T-cell (primary cell): ENCODE results near the gene IVL. TPM values are rescaled to one million over a fixed set of nuclear protein-coding genes. Genes with fewer than 3 reads are reported as not detected.

Source experiments
- ATAC-seq, 4 experiments: fragments of 200-7000 bp in 3 of 4; fragments of 150-1000 bp in 1 of 4; cut with Tn5 transposase; replicated peaks in 1 of 4; 1 replicate in 3 of 4; 2 replicates in 1 of 4; pipeline ENCODE4 v1.10.0; 2021; ENCODE audit warnings: moderate library complexity in 3 of 4, mild to moderate bottlenecking in 2 of 4, moderate number of reproducible peaks in 1 of 4
- CTCF ChIA-PET, 2 donors: fragments of 300-600 bp; sonication (Branson Sonifier 250); formaldehyde crosslinking; loops; one replicate each; lab custom pipeline; 2022; ENCODE audit warnings: antibody characterized with exemption in 2 of 2; lab: Charles Lee
- POLR2A ChIA-PET, 2 donors: fragments of 300-600 bp; sonication (Branson Sonifier 250); formaldehyde crosslinking; loops; one replicate each; lab custom pipeline; 2022; ENCODE audit warnings: antibody characterized with exemption in 2 of 2; lab: Charles Lee
- DNase-seq, 35 experiments: peaks; one replicate each; pipeline versions ENCODE4 v3.0.0 to v3.0.0-alpha.2; 2013 to 2023
- H3K27ac ChIP-seq: one replicate; pipeline ENCODE4 v1.5.1; 2013; ENCODE audit warnings: low read length
- H3K27me3 ChIP-seq, 2 experiments: replicated peaks in 1 of 2; 1 replicate in 1 of 2; 2 replicates in 1 of 2; pipeline versions ENCODE4 v1.6.1 to v1.7.0; 2013; ENCODE audit warnings: low read length in 1 of 2, mixed read lengths in 1 of 2; ENCODE audit not compliant: control insufficient read depth in 2 of 2, insufficient read depth in 2 of 2; ENCODE audit errors: extremely low read depth in 1 of 2
- H3K36me3 ChIP-seq, 2 donors: 1 replicate in 1 of 2; 2 replicates in 1 of 2; pipeline versions ENCODE4 v1.6.1 to v1.7.0; 2013; ENCODE audit warnings: low read length in 1 of 2; ENCODE audit not compliant: control insufficient read depth in 2 of 2, insufficient read depth in 1 of 2; ENCODE audit errors: extremely low read depth in 1 of 2
- H3K4me1 ChIP-seq, 2 experiments: 1 replicate in 1 of 2; 2 replicates in 1 of 2; pipeline versions ENCODE4 v1.6.1 to v1.7.0; 2013; ENCODE audit warnings: low read length in 2 of 2, mixed read lengths in 1 of 2; ENCODE audit not compliant: insufficient read depth in 2 of 2, control insufficient read depth in 1 of 2; ENCODE audit errors: extremely low read depth in 1 of 2
- H3K4me3 ChIP-seq, 2 donors: 1 replicate in 1 of 2; 2 replicates in 1 of 2; pipeline versions ENCODE4 v1.5.1 to v1.7.0; 2013; ENCODE audit warnings: mild to moderate bottlenecking in 2 of 2, low read length in 1 of 2, moderate library complexity in 1 of 2; ENCODE audit not compliant: control insufficient read depth in 1 of 2; ENCODE audit errors: extremely low read depth in 1 of 2
- H3K9me3 ChIP-seq: 2 replicates; pipeline ENCODE4 v1.7.0; 2013
- H3K27ac Mint-ChIP-seq, 2 donors: one replicate each; pipeline ENCODE4 v1.8.0; 2020 to 2021; ENCODE audit warnings: mild to moderate bottlenecking in 2 of 2, mixed read lengths in 2 of 2
- H3K27me3 Mint-ChIP-seq, 2 donors: one replicate each; pipeline ENCODE4 v1.8.0; 2021 to 2022; ENCODE audit warnings: mixed read lengths in 2 of 2
- H3K36me3 Mint-ChIP-seq: one replicate; pipeline ENCODE4 v1.8.0; 2021; ENCODE audit warnings: mixed read lengths
- H3K4me1 Mint-ChIP-seq, 3 donors: one replicate each; pipeline ENCODE4 v1.8.0; 2020 to 2022; ENCODE audit warnings: mixed read lengths in 3 of 3, mild to moderate bottlenecking in 1 of 3
- H3K4me3 Mint-ChIP-seq, 3 donors: one replicate each; pipeline ENCODE4 v1.8.0; 2020 to 2022; ENCODE audit warnings: mild to moderate bottlenecking in 3 of 3, mixed read lengths in 3 of 3, moderate library complexity in 3 of 3
- H3K9me3 Mint-ChIP-seq, 3 donors: one replicate each; pipeline ENCODE4 v1.8.0; 2020 to 2022; ENCODE audit warnings: mixed read lengths in 3 of 3
- WGBS: methylation state at CpG from one replicate; pipeline ENCODE4 v1.1.5; 2013; ENCODE audit warnings: missing lambda C conversion rate; ENCODE audit not compliant: insufficient coverage; 5-methylcytosine and 5-hydroxymethylcytosine counted together
- total RNA-seq, 35 experiments: library from RNA in 6 of 35; stranded (reverse) in 6 of 35; fragments of 120-200 nt in 1 of 35; gene quantifications; one replicate each; pipeline versions ENCODE4 v1.2.1 to v1.2.4 and lab custom pipeline; 2013 to 2026

The IVL gene
- total RNA-seq, 5 donors from 2014 or later (not counting 1 experiment from before 2014, with no cell fraction given): not detected

- no peak overlapping the region for H3K27ac ChIP-seq
- no peaks in the 10 kb centered on the region for H3K4me1 ChIP-seq
- no peaks in the 10 kb centered on the region for H3K36me3 ChIP-seq
- WGBS: 67% methylated on average over 1 of the region's 3 CpGs
- Mint-ChIP-seq H3K4me1 (no peaks in the 10 kb centered on the region), H3K27ac (no peak overlapping the region), H3K4me3 (no peak overlapping the region), H3K36me3 (no peaks in the 10 kb centered on the region), H3K9me3 (no peaks in the 10 kb centered on the region), H3K27me3 (peaks cover 0 to 12% of the 10 kb centered on the region in 2 donors)
- H3K9me3 ChIP-seq: no peaks in the 10 kb centered on the region
- H3K27me3 ChIP-seq: peaks cover 0 to 3% of the 10 kb centered on the region in 2 experiments
- DNase-seq: no peak
- no peak overlapping the region for H3K4me3 ChIP-seq
- ChIA-PET CTCF (no interaction called here), POLR2A (no interaction called here)
- ATAC-seq: no peak
Observed at GRCh38 chr1:152886085-152886484, 22.3 kb upstream of the IVL start.

GRCh38 chr1:152886758-152887409, 21.5 kb upstream of the IVL start:
- ATAC-seq (no peak), DNase-seq (no peak)
- peaks cover 0 to 3% of the 10 kb centered on the region in 2 experiments for H3K27me3 ChIP-seq
- no peak overlapping the region for H3K4me3 ChIP-seq
- Mint-ChIP-seq H3K27me3 (peaks cover 6 to 18% of the 10 kb centered on the region in 2 donors), H3K36me3 (no peaks in the 10 kb centered on the region), H3K27ac (no peak overlapping the region), H3K4me3 (no peak overlapping the region), H3K4me1 (no peaks in the 10 kb centered on the region), H3K9me3 (no peaks in the 10 kb centered on the region)
- CTCF ChIA-PET: no interaction called here
- H3K36me3 ChIP-seq: no peaks in the 10 kb centered on the region
- H3K27ac ChIP-seq: no peak overlapping the region
- 64% methylated on average over 5 of the region's 8 CpGs for WGBS
- POLR2A ChIA-PET: no interaction called here
- H3K9me3 ChIP-seq: no peaks in the 10 kb centered on the region
- H3K4me1 ChIP-seq: no peaks in the 10 kb centered on the region

DNA sequence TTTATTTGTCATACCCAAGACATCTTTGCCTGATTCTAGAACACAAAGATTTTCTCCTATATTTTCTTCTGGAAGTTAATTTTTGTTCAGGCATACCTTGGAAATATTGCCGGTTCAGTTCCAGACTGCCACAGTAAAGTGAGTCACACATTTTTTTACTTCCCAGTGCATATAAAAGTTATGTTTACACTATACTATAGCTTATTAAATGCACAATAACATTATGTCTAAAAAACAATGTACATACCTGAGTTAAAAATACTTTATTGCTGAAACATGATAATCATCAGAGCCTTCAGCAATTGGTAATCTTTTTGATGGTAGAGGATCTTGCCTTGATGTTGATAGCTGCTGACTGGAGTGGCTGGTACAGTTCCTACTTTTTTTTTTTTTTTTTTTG, 20.2 kb upstream of the IVL start:
- WGBS: no CpG with 5 or more reads among the region's 1 CpG

GRCh38 chr1:152899027-152899426, 9.3 kb upstream of the IVL start:
- Mint-ChIP-seq H3K27ac (no peak overlapping the region), H3K4me1 (no peaks in the 10 kb centered on the region), H3K9me3 (no peaks in the 10 kb centered on the region), H3K4me3 (no peak overlapping the region), H3K36me3 (no peaks in the 10 kb centered on the region), H3K27me3 (peaks cover 41 to 44% of the 10 kb centered on the region in 2 donors)
- H3K27ac ChIP-seq: no peak overlapping the region
- no peaks in the 10 kb centered on the region for H3K36me3 ChIP-seq
- CTCF ChIA-PET: interaction anchor here in 1 of 2 donors (0.5 kb wide), 1 partner anchor 13 kb away, joined by 4 read pairs; no protein-coding TSS in a partner anchor
- H3K27me3 ChIP-seq: peaks cover 0 to 11% of the 10 kb centered on the region in 2 experiments
- no peak for DNase-seq
- POLR2A ChIA-PET: no interaction called here
- no peaks in the 10 kb centered on the region for H3K9me3 ChIP-seq
- WGBS: 93% methylated on average over 3 of the region's 4 CpGs
- H3K4me3 ChIP-seq: no peak overlapping the region
- H3K4me1 ChIP-seq: no peaks in the 10 kb centered on the region
- ATAC-seq: no peak

More for the DNA sequence above, 20.2 kb upstream of the IVL start:
- Mint-ChIP-seq H3K36me3 (no peaks in the 10 kb centered on the region), H3K4me3 (no peak overlapping the region), H3K4me1 (no peaks in the 10 kb centered on the region), H3K27ac (no peak overlapping the region), H3K9me3 (no peaks in the 10 kb centered on the region), H3K27me3 (peaks cover 10 to 20% of the 10 kb centered on the region in 2 donors)
- DNase-seq: no peak
- no peak for ATAC-seq
- ChIA-PET CTCF (interaction anchor here in 1 of 2 donors (0.7 kb wide), 1 partner anchor 377 kb away, joined by 5 read pairs; no protein-coding TSS in a partner anchor), POLR2A (no interaction called here)
- H3K9me3 ChIP-seq: no peaks in the 10 kb centered on the region
- peaks cover 0 to 3% of the 10 kb centered on the region in 2 experiments for H3K27me3 ChIP-seq
- H3K36me3 ChIP-seq: no peaks in the 10 kb centered on the region
- H3K4me3 ChIP-seq: no peak overlapping the region
- H3K27ac ChIP-seq: no peak overlapping the region
- H3K4me1 ChIP-seq: no peaks in the 10 kb centered on the region

DNA sequence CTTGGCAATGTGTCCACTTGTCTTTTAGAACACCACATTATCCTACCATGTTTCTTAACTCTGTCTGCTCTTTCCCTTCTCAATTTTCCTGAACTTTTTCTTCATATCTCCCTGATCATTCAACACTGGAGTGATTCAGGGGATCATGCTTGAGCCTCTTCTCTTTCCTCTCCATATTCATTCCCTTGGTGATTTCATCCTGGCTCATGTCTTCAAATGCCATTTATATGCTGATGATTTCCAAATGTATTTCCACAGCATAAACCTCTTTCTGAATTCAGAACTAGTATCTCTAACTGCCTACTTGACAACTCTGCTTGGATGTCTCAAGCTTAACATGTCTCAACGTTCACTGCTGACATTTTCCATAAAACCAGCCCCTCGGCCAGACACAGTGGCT, 8.5 kb upstream of the IVL start:
- ATAC-seq: no peak
- H3K4me1 Mint-ChIP-seq: no peaks in the 10 kb centered on the region
- H3K27ac Mint-ChIP-seq: no peak overlapping the region
- CTCF ChIA-PET: no interaction called here
- 80% methylated on average over 1 of the region's 2 CpGs for WGBS
- H3K9me3 Mint-ChIP-seq: no peaks in the 10 kb centered on the region
- Histone ChIP-seq H3K27me3 (peaks cover 0 to 11% of the 10 kb centered on the region in 2 experiments), H3K4me1 (no peaks in the 10 kb centered on the region), H3K27ac (no peak overlapping the region), H3K9me3 (no peaks in the 10 kb centered on the region), H3K36me3 (no peaks in the 10 kb centered on the region), H3K4me3 (no peak overlapping the region)
- H3K27me3 Mint-ChIP-seq: peaks cover 38% of the 10 kb centered on the region in 2 donors
- no peak for DNase-seq
- POLR2A ChIA-PET: no interaction called here
- H3K4me3 Mint-ChIP-seq: no peak overlapping the region
- H3K36me3 Mint-ChIP-seq: no peaks in the 10 kb centered on the region

DNA sequence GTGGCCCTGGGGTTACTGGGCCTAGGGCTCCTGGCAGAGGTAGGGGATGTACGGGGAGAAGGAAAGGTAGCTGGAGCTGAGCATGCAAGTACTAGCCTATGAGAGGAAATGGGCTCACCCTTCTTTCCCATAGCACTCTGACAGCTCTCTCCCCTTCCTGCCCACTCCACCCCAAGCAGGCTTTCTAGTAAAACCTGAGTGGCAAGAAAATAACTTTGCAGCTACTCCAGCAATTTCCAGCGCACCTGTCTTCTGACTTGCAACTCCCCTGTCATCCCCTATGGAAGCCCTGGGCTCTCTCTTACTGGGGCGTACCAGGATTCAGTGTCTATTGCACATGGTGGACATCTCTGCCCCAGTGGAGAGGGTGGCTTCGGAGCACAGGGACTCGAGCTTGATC, 6.7 kb upstream of the IVL start:
- Histone ChIP-seq H3K36me3 (no peaks in the 10 kb centered on the region), H3K27me3 (peaks cover 0 to 13% of the 10 kb centered on the region in 2 experiments), H3K9me3 (no peaks in the 10 kb centered on the region), H3K4me1 (no peaks in the 10 kb centered on the region), H3K4me3 (no peak overlapping the region), H3K27ac (no peak overlapping the region)
- 94% methylated on average over 2 of the region's 5 CpGs for WGBS
- no peak for DNase-seq
- Mint-ChIP-seq H3K4me3 (no peak overlapping the region), H3K9me3 (no peaks in the 10 kb centered on the region), H3K27ac (no peak overlapping the region), H3K4me1 (no peaks in the 10 kb centered on the region), H3K27me3 (peaks cover 37 to 40% of the 10 kb centered on the region in 2 donors), H3K36me3 (no peaks in the 10 kb centered on the region)
- POLR2A ChIA-PET: no interaction called here
- no peak for ATAC-seq
- CTCF ChIA-PET: no interaction called here
